Inflammatory macrophage treated with lipopolysaccharide for 1 hour (primary cell): ENCODE results near the gene MICAL2.

Experiments used
- DNase-seq, 2 donors: peaks; one replicate each; pipeline ENCODE4 v3.0.0-alpha.2; 2020 to 2022

MICAL2 gene

GRCh38 chr11:12120031-12121008 is 9.9 kb downstream of the MICAL2 start:
- DNase-seq = peak in 1 of 2 donors; percentile 67

- no peak for DNase-seq
Observed at GRCh38 chr11:12121011-12121410, 10.6 kb downstream of the MICAL2 start.

DNA sequence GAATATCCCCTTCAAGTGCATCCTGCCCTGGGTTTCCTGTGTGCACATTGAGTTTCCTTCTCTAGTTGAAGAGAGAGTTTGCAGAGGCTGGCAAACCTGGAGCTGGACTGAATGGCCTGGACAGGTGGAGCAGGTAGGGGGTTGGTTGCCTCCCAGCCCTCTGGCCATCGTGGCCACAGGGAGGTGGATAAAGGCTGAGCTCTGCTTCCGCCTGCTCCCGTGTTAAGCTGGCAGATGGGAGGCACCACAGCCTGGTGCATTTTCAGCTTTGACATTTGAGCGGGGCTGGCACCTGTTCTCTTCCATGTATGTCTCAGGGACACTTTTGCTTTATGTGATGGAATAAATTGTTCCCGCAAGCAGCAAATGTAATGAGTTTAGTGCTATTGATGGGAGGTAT is 11.1 kb downstream of the MICAL2 start:
- no peak for DNase-seq

DNA sequence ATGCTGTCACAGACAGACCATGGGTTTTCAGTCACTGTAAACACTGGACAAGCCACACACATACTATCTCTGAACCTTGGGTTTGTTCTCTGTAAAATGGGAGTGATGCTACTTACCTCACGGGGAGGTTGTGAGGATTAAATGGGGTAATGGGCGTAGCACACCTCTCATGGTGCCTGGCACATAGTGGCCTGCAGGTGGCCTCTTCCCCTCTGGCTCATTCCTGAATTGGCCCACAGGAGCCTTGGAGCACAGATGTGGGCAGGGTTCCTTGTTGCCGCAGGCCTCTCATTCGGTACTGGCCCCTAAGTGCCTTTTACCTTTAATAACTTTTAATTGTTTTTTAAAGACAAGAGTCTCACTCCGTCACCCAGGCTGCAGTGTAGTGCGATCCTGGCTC is 11.7 kb downstream of the MICAL2 start:
- no peak for DNase-seq

DNA sequence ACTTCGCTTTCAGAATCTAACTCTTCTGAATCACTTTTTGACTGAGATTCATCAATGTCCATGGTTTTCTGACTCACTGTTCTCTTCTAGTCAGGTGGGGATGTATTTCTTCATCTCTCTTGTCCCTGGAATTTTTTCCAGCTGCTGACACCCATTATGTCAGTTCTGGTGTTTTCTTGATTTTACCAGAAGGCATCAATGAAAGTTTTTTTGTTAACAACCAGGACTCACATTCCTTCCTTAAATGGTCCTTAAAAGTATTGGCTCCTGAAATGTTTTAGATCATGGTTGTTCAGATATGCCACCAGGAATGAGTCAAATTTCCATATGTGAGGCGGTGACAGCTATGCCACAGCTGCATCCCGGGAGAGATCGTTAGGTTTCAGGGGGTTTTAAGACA is 12.9 kb downstream of the MICAL2 start:
- DNase-seq = peak in 1 of 2 donors; percentile 37

GRCh38 chr11:12123799-12124198 is 13.4 kb downstream of the MICAL2 start:
- DNase-seq = no peak

- DNase-seq = no peak
Observed at GRCh38 chr11:12124306-12124705, 13.9 kb downstream of the MICAL2 start.

DNA sequence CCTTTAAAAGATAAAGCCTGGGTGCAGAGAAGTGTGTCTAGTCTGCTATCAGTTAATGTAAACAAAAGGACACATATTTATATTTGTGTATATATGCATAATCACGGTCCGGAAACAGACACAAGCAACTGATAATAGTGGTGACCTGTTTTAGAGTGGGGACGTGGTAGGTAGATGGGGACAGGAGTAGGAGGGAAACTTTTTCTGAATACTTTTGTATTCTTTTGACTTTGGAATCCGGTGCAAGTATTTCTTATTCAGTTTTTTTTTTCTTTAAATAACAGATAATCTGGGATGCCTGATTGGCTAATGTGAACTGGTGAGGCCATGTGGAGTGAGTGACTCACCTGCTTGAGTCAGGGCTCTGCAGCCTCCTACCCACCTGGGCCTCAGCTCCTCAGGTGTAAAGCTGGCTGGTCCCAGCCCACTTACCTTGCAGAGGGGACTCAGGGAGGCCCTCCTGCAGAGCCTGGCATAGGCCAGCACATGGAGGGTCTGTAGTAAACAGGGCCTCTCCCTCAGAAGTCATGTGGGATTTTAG is 15.3 kb downstream of the MICAL2 start:
- no peak for DNase-seq

DNA sequence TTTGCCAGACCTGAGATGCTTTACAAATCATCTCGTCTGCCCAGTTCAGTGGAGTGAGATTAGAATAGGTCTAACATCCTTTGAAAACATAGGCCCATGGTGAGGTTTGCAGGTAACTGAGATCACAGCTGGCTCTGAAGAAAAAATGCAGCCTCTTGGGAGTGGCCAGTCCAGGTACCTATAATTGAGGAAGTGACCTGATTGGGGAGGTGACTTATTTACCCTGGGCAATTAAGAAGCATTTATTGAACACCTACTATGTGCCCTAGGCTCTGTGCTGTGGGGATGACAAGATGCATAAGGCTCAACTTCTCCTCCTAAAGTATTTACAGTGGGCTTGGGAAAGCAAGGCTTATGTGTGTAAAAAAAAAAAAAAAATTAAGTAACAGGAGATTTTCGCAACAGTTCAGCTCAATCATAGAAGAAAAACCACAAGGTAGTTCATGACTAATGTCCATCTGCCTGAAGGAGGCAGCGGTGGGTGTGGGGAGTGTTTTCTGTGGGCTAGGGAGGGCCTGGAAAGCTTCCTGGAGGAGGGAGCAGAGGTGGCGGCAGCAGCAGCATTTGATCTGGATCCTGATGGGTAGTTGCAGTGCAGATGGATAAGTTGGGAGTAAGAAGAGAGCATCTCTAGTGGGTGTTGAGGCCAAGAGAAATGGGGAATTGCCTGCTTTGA is 16.1 kb downstream of the MICAL2 start:
- DNase-seq = peak; percentile 71 to 82

- no peak for DNase-seq
Observed at GRCh38 chr11:12127206-12127898, 17.0 kb downstream of the MICAL2 start.

- peak in 1 of 2 donors; percentile 23 for DNase-seq
Observed at GRCh38 chr11:12128301-12128751, 17.9 kb downstream of the MICAL2 start.

- DNase-seq = no peak
Observed at GRCh38 chr11:12129227-12129626, 18.8 kb downstream of the MICAL2 start.

DNA sequence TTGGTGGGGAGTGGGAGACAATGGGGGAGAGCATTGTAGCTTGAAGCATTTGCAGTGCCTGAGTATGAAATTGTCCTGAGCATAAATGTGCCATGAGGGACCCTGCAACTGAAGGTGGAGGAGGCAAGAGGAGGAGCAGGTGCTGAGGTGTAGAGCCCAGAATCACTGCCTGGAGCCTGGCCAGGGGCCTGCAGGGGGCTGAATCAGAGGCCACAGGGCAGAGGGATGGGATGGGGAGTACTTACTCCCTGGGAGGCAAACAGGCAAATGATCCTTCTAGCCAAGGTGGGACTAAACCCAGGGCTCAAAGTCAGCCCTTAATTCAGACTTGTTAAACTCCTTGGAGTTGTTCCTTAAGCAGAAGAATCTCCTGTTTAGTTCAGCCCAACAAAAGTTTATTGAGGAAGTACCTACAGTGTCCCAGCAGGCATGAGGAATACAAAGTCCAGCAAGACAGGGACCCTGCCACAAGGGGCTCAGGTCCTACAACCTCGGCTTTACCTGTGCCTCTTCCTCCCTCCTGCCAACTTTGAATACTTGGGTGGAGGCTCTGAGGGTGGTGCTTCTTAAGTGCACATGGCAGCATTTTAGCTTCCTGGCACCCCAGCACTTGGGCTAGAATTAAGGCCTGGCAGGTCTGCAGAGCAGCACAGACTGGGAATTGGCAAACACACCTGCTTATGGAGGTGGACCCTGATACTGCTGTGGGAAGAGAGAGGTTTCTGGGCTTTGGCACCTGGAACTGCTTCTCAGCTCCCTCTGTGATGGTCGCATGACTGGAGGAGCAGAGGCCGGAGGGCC is 20.0 kb downstream of the MICAL2 start:
- no peak for DNase-seq

DNA sequence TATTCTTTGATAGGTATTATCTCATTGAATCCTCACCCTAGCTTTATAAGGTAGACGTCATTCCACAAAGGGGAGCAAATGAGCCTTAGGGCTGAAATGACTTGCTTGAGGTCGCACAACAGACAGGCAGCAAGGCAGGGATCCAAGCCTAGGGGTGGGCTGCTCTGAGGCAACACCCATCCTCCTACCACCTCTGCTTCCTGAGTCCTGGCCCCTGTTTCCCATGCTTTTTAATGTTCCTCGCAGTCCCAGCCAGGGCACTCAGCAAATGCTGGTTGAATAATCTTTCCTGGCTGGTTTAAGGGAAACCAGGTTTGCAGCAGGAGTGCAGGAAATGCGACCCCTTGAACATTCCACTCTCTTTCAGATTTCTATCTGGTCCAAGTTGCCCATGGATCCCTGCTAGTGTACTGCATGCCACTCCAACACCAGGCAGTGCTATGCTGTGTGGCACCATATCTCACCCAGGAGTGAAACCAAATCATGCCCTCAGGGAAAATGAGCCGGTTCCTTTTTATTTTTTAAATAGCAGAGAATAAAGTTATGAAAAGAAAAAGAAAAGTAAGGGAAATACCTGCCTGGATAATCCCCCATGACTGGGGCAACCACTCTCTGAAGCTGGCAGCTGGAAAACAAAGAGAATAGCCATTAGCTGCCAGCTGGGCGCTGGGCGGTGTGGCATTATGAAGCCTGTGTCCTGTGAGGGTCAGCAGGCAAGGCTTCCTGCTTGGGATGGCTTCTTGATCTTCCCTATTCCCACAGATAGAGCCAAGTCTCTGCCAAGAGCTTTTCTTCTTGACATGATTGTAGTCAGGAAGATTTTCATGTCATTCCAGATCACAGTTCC is 21.8 kb downstream of the MICAL2 start:
- DNase-seq = no peak

- DNase-seq = no peak
Observed at GRCh38 chr11:12132790-12133145, 22.4 kb downstream of the MICAL2 start.

DNA sequence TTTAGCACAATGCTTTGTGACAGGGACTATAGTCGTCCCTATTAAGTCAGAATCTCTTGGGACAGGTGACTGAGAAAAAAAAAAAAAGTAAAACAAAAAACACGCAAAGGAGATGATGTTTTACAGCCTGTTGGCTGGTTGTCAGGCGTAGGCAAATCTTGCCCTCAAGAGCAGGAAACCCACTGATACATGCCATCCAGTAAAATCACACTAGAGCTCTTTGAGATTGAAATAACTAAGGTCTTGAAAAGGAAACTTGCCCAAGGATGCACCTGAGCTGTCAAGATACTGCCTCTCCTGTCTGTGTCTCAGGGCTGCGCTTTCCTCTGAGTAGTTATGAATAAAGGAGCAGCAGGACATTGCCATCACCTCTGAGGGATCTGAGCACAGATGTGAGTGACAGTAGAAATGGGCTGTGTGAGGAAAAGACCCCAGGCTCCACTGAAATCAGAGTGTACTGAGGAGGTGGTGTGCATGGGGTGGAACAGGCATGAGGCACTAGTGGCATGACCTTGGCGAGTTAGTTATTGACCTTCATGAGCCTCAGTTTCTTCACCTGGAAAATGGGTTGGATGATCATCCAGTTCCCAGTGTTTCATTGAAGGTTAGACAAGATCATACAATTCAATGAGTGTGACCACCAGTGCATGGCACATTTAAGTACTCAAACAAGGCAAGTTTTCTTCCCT is 23.3 kb downstream of the MICAL2 start:
- DNase-seq = no peak

GRCh38 chr11:12134236-12134585 is 23.8 kb downstream of the MICAL2 start:
- peak; percentile 55 to 65 for DNase-seq

DNA sequence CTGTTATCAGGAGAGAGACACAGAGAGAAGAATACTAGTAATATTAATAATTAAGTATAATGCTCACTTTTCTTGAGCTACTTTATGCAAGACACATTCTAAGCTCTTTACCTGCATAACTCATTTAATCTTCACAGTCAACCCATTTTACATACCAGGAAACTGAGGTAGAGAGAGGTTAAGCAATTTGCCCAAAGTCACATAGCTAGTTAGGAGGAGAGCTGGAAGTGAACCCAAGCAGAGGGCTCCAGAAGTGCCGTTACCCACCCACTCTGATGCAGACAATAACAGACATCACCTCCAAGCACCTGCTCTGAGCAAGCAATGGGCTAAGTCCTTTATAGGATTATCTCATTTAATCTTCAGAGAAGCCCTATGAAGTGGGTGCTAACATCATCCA is 24.8 kb downstream of the MICAL2 start:
- DNase-seq = no peak

DNA sequence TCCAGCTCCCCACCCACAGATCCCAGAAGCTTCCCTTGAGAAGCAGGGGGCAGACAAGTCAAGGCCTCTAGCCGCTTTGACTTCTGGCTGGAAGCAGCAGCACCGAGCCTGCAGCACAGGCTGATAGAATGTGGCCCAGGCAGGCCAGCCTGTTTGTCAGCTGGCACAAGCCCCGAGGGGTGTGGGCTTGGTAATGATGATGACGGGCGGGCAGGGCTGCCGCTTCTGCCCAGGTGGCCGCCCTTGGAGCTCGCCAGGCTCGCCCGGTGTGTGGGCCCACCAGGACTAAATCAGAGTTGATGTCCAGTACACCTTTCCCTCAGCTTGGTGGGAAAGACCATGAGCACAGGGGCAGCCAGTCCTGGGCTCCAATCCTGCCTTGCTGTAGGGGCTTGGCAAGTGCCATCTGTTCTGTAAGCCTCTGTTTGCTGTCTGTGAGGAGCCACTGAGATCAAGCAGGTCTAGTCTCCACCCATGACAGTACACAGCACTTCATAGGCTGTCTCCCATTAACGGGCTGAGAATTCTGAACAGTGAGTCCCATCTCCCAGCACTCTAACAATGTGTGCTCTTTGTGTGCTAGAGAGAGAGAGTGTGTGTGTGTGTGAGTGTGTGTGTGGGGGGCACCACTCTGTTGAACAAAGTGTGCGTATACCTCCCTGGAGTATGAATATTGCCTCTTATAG is 26.8 kb downstream of the MICAL2 start:
- DNase-seq = no peak
